ENCODE measurements around the gene CACNA2D4. TPM values are rescaled to one million over a fixed set of nuclear protein-coding genes. Genes with fewer than 3 reads are reported as not detected.

The CACNA2D4 gene
- total and polyA plus RNA-seq, 2 of the 13 experiments (the other 11 are each of a cell fraction or from before 2014, with no cell fraction given): 14.2 to 136 TPM

GRCh38 chr12:1878695-1879094, 39.8 kb downstream of the CACNA2D4 start:
- Histone ChIP-seq H3K4me2 (ENCODE audit: low read depth, low read length) (no peak overlapping the region), H3K9me3 (ENCODE audit: low read length) (no peaks in the 10 kb centered on the region), H3K27me3 (ENCODE audit: control insufficient read depth in 1 of 2, insufficient read depth in 2 of 2, low read length in 2 of 2) (peaks cover 6 to 33% of the 10 kb centered on the region in 2 experiments), H3K4me1 (ENCODE audit: insufficient read depth, low read length) (peaks cover 28% of the 10 kb centered on the region), H3K9ac (ENCODE audit: insufficient read depth, low read depth, low read length) (no peak overlapping the region), H3K36me3 (replicated peaks in 1 of 2; ENCODE audit: control insufficient read depth in 1 of 2, insufficient read depth in 2 of 2, low read length in 2 of 2) (no peaks in the 10 kb centered on the region), H3K79me2 (ENCODE audit: insufficient read depth, low read length) (no peaks in the 10 kb centered on the region), H4K20me1 (ENCODE audit: insufficient read depth, low read length) (no peaks in the 10 kb centered on the region), H3K27ac (ENCODE audit: extremely low read length, insufficient read depth, low read length) (no peak overlapping the region), H2AFZ (ENCODE audit: low read length) (no peak overlapping the region), H3K4me3 (replicated peaks in 1 of 3; ENCODE audit: insufficient read depth in 1 of 3, low read depth in 2 of 3, low read length in 3 of 3) (no peak overlapping the region)
- DNase-seq (ENCODE audit: low spot score) (no peak), FAIRE-seq (no peak), ATAC-seq (no peak)
- ChIA-PET CTCF (ENCODE audit: low intra/inter-chr PET ratio, low total read pairs) (no interaction called here), POLR2A (no interaction called here)
- intact Hi-C loops (cut with micrococcal nuclease; ENCODE audit: unreplicated experiment) (no loop called here), in situ Hi-C loops (cut with HindIII; ENCODE audit: extremely low pct_ligation_motif_present, low pct_unique_long_range_greater_than_20kb) (no loop called here)
- WGBS (ENCODE audit: low lambda C conversion rate): 21% methylated on average over 2 of the region's 5 CpGs
- BruUV-seq (replicated peaks): no TSS peak
- TF ChIP-seq ATAD3A (CRISPR knock-in tag; IDR thresholded peaks at IDR 0.05) (no peak), KDM2A (CRISPR knock-in tag; IDR thresholded peaks at IDR 0.05; ENCODE audit: borderline replicate concordance, low read depth) (no peak), ZFX (CRISPR knock-in tag; IDR thresholded peaks at IDR 0.05; ENCODE audit: low read depth) (no peak), ZNF501 (CRISPR knock-in tag; IDR thresholded peaks at IDR 0.05) (no peak), ZNF614 (CRISPR knock-in tag; IDR thresholded peaks at IDR 0.05; ENCODE audit: borderline replicate concordance) (no peak), ZNF891 (CRISPR knock-in tag; IDR thresholded peaks at IDR 0.05) (no peak), ZNF446 (CRISPR knock-in tag; IDR thresholded peaks at IDR 0.05) (no peak), ZBED4 (CRISPR knock-in tag; IDR thresholded peaks at IDR 0.05; ENCODE audit: borderline replicate concordance) (no peak), ZNF354B (CRISPR knock-in tag; IDR thresholded peaks at IDR 0.05) (no peak), RFX1 (IDR thresholded peaks at IDR 0.05) (no peak), KDM1A (CRISPR knock-in tag; IDR thresholded peaks at IDR 0.05) (no peak), ZSCAN22 (CRISPR knock-in tag; IDR thresholded peaks at IDR 0.05) (no peak), MBD4 (IDR thresholded peaks at IDR 0.05; ENCODE audit: borderline replicate concordance, low read length) (no peak), POLR2AphosphoS5 (IDR thresholded peaks at IDR 0.05; ENCODE audit: low read depth, low read length) (no peak), NFKB2 (CRISPR knock-in tag; IDR thresholded peaks at IDR 0.05; ENCODE audit: borderline replicate concordance) (no peak), ZNF441 (CRISPR knock-in tag; IDR thresholded peaks at IDR 0.05; ENCODE audit: borderline replicate concordance) (no peak), XRCC5 (optimal IDR thresholded peaks at IDR 0.05; ENCODE audit: low read length) (no peak)
- TF ChIP-seq, protein P1, sequence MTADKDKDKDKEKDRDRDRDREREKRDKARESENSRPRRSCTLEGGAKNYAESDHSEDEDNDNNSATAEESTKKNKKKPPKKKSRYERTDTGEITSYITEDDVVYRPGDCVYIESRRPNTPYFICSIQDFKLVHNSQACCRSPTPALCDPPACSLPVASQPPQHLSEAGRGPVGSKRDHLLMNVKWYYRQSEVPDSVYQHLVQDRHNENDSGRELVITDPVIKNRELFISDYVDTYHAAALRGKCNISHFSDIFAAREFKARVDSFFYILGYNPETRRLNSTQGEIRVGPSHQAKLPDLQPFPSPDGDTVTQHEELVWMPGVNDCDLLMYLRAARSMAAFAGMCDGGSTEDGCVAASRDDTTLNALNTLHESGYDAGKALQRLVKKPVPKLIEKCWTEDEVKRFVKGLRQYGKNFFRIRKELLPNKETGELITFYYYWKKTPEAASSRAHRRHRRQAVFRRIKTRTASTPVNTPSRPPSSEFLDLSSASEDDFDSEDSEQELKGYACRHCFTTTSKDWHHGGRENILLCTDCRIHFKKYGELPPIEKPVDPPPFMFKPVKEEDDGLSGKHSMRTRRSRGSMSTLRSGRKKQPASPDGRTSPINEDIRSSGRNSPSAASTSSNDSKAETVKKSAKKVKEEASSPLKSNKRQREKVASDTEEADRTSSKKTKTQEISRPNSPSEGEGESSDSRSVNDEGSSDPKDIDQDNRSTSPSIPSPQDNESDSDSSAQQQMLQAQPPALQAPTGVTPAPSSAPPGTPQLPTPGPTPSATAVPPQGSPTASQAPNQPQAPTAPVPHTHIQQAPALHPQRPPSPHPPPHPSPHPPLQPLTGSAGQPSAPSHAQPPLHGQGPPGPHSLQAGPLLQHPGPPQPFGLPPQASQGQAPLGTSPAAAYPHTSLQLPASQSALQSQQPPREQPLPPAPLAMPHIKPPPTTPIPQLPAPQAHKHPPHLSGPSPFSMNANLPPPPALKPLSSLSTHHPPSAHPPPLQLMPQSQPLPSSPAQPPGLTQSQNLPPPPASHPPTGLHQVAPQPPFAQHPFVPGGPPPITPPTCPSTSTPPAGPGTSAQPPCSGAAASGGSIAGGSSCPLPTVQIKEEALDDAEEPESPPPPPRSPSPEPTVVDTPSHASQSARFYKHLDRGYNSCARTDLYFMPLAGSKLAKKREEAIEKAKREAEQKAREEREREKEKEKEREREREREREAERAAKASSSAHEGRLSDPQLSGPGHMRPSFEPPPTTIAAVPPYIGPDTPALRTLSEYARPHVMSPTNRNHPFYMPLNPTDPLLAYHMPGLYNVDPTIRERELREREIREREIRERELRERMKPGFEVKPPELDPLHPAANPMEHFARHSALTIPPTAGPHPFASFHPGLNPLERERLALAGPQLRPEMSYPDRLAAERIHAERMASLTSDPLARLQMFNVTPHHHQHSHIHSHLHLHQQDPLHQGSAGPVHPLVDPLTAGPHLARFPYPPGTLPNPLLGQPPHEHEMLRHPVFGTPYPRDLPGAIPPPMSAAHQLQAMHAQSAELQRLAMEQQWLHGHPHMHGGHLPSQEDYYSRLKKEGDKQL (CRISPR knock-in tag; IDR thresholded peaks at IDR 0.05; ENCODE audit: low read depth): no peak
